Gastroesophageal sphincter (tissue), 4 donors: Measurements from ENCODE around the gene SIPA1. TPM values are rescaled to one million over a fixed set of nuclear protein-coding genes. Genes with fewer than 3 reads are reported as not detected.
A peak's percentile ranks its signal among the peaks of the same experiment; 100 is the strongest.
"Not testable (repeated sequence)": the region's sequence is repeated elsewhere in the genome, so short reads cannot be mapped to it uniquely, and the experiment has no call there.

Experiments
- ATAC-seq: fragments of 150-250 bp; one replicate; pipeline ENCODE4 v1.9.1; 2016; ENCODE audit warnings: mild to moderate bottlenecking, moderate library complexity
- H3K27ac ChIP-seq, 4 donors: fragments of 200-600 bp; sonication (generic) in 3 of 4; 1 replicate in 3 of 4; 2 replicates in 1 of 4; pipeline ENCODE4 v1.5.1; 2016 to 2019
- H3K27me3 ChIP-seq: fragments of 200-600 bp; sonication (generic); one replicate; pipeline ENCODE4 v1.5.1; 2019
- H3K36me3 ChIP-seq, 2 donors: fragments of 200-600 bp; sonication (generic); one replicate each; pipeline ENCODE4 v1.5.1; 2019; ENCODE audit warnings: control low read depth in 1 of 2
- H3K4me1 ChIP-seq, 3 donors: fragments of 200-600 bp; sonication (generic); 1 replicate in 2 of 3; 2 replicates in 1 of 3; pipeline ENCODE4 v1.5.1; 2016 to 2019; ENCODE audit warnings: control low read depth in 2 of 3
- H3K4me3 ChIP-seq, 2 donors: fragments of 200-600 bp; sonication (generic); one replicate each; pipeline ENCODE4 v1.5.1; 2019; ENCODE audit warnings: mild to moderate bottlenecking in 1 of 2, moderate library complexity in 1 of 2
- H3K9me3 ChIP-seq, 3 donors: fragments of 200-600 bp; sonication (generic); one replicate each; pipeline ENCODE4 v1.5.1; 2017 to 2019; ENCODE audit warnings: control low read depth in 2 of 3
- CTCF ChIP-seq, 4 experiments: fragments of 200-600 bp in 2 of 4; fragments of 450-650 bp in 2 of 4; sonication (generic) in 1 of 4; IDR thresholded peaks; one replicate each; pipeline ENCODE4 v1.5.1; 2017 to 2019; ENCODE audit warnings: antibody characterized with exemption in 4 of 4, mild to moderate bottlenecking in 2 of 4, moderate library complexity in 2 of 4
- EP300 ChIP-seq: sonication (generic); formaldehyde crosslinking; IDR thresholded peaks from one replicate; pipeline ENCODE4 v1.6.1; 2017; ENCODE audit warnings: antibody characterized with exemption, mild to moderate bottlenecking
- POLR2A ChIP-seq, 2 donors: fragments of 450-650 bp; IDR thresholded peaks; one replicate each; pipeline ENCODE4 v1.6.1; 2017; ENCODE audit warnings: antibody characterized with exemption in 2 of 2, mild to moderate bottlenecking in 2 of 2, moderate library complexity in 1 of 2
- POLR2AphosphoS5 ChIP-seq: sonication (generic); formaldehyde crosslinking; IDR thresholded peaks from one replicate; pipeline ENCODE4 v1.6.1; 2017; ENCODE audit warnings: antibody characterized with exemption
- WGBS, 2 donors: methylation state at CpG; one replicate each; pipeline ENCODE4 v1.1.5; 2018; ENCODE audit warnings: low coverage in 1 of 2; 5-methylcytosine and 5-hydroxymethylcytosine counted together
- total RNA-seq, 4 donors: library from RNA; depleted of rRNA; stranded (reverse); fragments of >200 nt; gene quantifications; one replicate each; pipeline ENCODE4 v1.1.0, GENCODE V29; 2016

The SIPA1 gene
- total RNA-seq, 4 donors from 2014 or later, result 32.9 to 45.0 (median 38.3) TPM

- peaks cover 0 to 82% of the 10 kb centered on the region in 2 donors for H3K36me3 ChIP-seq
- 80 to 87% methylated on average over 3 to 8 of the region's 21 CpGs for WGBS, 2 donors
- H3K27ac ChIP-seq, result no peak overlapping the region
- no peak for ATAC-seq
- TF ChIP-seq EP300 (no peak), POLR2A (IDR thresholded peaks at IDR 0.05) (no peak), CTCF (IDR thresholded peaks at IDR 0.05) (no peak), POLR2AphosphoS5 (no peak)
- no peaks in the 10 kb centered on the region for H3K27me3 ChIP-seq
- H3K9me3 ChIP-seq, result no peaks in the 10 kb centered on the region
- H3K4me1 ChIP-seq, result peaks cover 9 to 51% (median 23%) of the 10 kb centered on the region in 3 donors
- no peak overlapping the region for H3K4me3 ChIP-seq
Measured at GRCh38 chr11:65658174-65659021, 20.5 kb downstream of the SIPA1 start.

- H3K4me1 ChIP-seq, result peaks cover 9 to 48% (median 18%) of the 10 kb centered on the region in 3 donors
- no peak for ATAC-seq
- H3K9me3 ChIP-seq, result no peaks in the 10 kb centered on the region
- H3K27ac ChIP-seq, result peak overlapping the region in 3 of 4 donors; percentile 20 to 100 (median 33)
- no peak for TF ChIP-seq POLR2A (IDR thresholded peaks at IDR 0.05)
- TF ChIP-seq CTCF (IDR thresholded peaks at IDR 0.05), result no peak
- no peak for TF ChIP-seq POLR2AphosphoS5
- TF ChIP-seq EP300, result no peak
- peaks cover 0 to 67% of the 10 kb centered on the region in 2 donors for H3K36me3 ChIP-seq
- WGBS, 2 donors, result 60 to 86% methylated on average over 1 to 6 of the region's 9 CpGs
- no peak overlapping the region for H3K4me3 ChIP-seq
- H3K27me3 ChIP-seq, result no peaks in the 10 kb centered on the region
Measured at GRCh38 chr11:65660038-65660437, 22.1 kb downstream of the SIPA1 start.

GRCh38 chr11:65660908-65661307 lies 23.0 kb downstream of the SIPA1 start:
- peaks cover 9 to 48% (median 18%) of the 10 kb centered on the region in 3 donors for H3K4me1 ChIP-seq
- ATAC-seq, H3K9me3 ChIP-seq, H3K27me3 ChIP-seq: not testable (repeated sequence)
- H3K36me3 ChIP-seq, result peaks cover 0 to 58% of the 10 kb centered on the region in 2 donors
- WGBS, 2 donors, result 83 to 87% methylated on average over 3 to 7 of the region's 9 CpGs
- H3K4me3 ChIP-seq, result peak overlapping the region in 1 of 2 donors; percentile 87
- peak overlapping the region in 3 of 4 donors; percentile 97 to 100 (median 100) for H3K27ac ChIP-seq

- Histone ChIP-seq H3K36me3 (peaks cover 0 to 50% of the 10 kb centered on the region in 2 donors), H3K4me1 (peaks cover 9 to 48% (median 18%) of the 10 kb centered on the region in 3 donors), H3K27ac (peak overlapping the region; percentile 86 to 100 (median 98)), H3K27me3 (no peaks in the 10 kb centered on the region), H3K4me3 (peak overlapping the region; percentile 80 to 87), H3K9me3 (no peaks in the 10 kb centered on the region)
- no CpG with 5 or more reads among the region's 25 CpGs for WGBS, 2 donors
- no peak for ATAC-seq
- no peak for TF ChIP-seq POLR2A (IDR thresholded peaks at IDR 0.05)
- TF ChIP-seq EP300, result no peak
- TF ChIP-seq POLR2AphosphoS5, result no peak
- TF ChIP-seq CTCF (IDR thresholded peaks at IDR 0.05), result no peak
Measured at GRCh38 chr11:65661599-65662246, 23.8 kb downstream of the SIPA1 start.

GRCh38 chr11:65662247-65662798 lies 24.4 kb downstream of the SIPA1 start:
- Histone ChIP-seq H3K36me3 (peaks cover 0 to 44% of the 10 kb centered on the region in 2 donors), H3K9me3 (no peaks in the 10 kb centered on the region), H3K4me3 (peak overlapping the region; percentile 80 to 87), H3K27ac (peak overlapping the region; percentile 86 to 100 (median 98)), H3K27me3 (no peaks in the 10 kb centered on the region), H3K4me1 (peaks cover 9 to 48% (median 18%) of the 10 kb centered on the region in 3 donors)
- 0% methylated on average over 3 of the region's 29 CpGs for WGBS, 2 donors
- ATAC-seq, result peak; percentile 10
- no peak for TF ChIP-seq POLR2A (IDR thresholded peaks at IDR 0.05)
- TF ChIP-seq CTCF (IDR thresholded peaks at IDR 0.05), result no peak
- no peak for TF ChIP-seq POLR2AphosphoS5
- TF ChIP-seq EP300, result no peak
